Measurements from ENCODE around the gene KCNH4. TPM values are rescaled to one million over a fixed set of nuclear protein-coding genes. Genes with fewer than 3 reads are reported as not detected.
"Not testable (repeated sequence)": the region's sequence is repeated elsewhere in the genome, so short reads cannot be mapped to it uniquely, and the experiment has no call there.

KCNH4 gene
- total RNA-seq, 1 experiment from 2014 or later = 0.05 TPM

DNA sequence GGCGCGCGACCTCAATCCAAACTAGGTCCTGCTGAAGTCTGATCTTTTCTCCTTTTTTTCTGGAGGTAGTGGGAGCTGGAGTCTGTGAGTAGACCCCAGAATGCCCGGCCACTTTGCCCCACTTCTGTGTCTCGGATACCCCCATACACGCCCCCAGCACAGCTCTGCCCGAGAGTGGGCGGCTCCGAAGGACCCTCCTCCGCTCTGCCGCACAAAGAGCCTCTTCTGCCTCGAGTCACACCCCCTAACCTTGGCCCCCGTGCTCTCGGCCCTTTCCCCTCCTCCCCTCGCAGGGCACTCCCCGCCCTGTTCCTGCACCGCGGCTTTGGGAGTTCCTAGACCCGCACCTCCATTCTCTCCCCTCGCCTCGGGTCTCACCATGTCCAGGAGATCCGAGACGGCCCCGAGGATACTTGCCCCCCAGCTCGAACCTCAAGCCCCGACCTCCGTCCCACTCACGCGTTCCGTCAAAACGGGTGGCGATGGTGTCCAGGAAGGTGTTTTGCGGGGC is 476 bp downstream of the KCNH4 start:
- no peak for DNase-seq (ENCODE audit: extremely low read depth, low read depth)

DNA sequence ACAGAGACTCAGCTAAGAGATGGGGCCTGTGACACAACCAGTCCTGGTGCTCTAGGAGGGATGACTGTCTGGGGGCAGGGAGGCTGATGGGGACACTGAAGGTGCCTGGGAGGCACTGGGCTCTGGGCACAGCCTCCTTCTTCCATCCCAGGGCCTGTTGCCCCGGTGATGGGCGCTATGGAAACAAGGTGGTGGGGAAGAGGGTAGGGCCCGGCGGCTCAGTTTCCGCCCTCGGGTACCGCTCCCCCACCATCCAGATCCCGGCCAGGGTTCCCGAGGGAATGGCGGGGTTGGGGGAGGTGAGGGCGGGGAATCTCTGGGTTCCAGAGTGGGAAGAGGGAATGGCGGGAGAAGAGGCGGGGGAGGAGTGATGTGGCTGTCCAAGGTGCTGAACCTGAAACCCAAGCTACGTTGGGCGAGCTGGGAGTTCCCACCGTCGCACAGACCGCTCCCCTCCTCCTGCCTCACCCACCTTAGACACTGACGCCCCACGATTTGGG is 981 bp downstream of the KCNH4 start:
- peak; percentile 43 for DNase-seq (ENCODE audit: extremely low read depth, low read depth)

DNA sequence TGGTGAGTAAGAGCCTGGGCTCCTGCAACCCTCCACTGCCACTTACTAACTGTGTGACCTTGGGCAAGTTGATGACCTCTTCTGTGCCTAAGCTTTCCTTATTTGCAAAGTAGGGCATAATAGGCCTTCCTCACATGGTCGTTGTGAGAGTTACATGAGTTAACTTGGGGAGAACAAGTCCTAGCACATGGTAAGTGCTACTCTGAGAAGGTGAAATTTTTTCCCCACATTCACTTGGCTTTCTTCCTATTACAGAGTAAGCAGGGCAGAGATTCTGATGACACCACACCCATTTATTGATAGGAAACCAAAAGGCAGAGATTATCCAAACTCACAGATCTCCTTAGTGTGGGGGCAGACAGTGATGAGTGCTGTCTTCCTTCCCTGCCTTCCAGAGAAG is 1.6 kb downstream of the KCNH4 start:
- DNase-seq (ENCODE audit: extremely low read depth, low read depth) = no peak

DNA sequence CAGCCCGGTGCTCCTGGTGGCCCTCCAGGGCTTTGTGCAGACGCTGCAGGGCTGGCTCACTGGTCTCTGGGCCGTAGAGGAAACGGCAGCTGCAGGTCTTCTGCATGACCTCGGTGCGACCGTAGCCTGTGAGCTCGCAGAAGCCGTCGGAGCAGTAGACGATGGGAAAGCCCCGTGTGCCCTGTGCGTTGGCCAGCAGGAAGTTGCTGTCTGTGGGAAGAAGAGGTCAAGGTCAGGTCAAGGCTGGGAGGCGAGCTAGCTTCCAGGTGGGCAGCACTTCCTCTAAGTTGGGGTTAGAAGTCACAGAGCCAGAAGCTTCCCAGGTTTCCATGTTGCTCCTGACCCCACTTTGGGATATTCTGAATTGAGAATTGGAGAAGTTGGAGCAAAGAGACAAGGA is 2.1 kb downstream of the KCNH4 start:
- DNase-seq (ENCODE audit: extremely low read depth, low read depth) = no peak

DNA sequence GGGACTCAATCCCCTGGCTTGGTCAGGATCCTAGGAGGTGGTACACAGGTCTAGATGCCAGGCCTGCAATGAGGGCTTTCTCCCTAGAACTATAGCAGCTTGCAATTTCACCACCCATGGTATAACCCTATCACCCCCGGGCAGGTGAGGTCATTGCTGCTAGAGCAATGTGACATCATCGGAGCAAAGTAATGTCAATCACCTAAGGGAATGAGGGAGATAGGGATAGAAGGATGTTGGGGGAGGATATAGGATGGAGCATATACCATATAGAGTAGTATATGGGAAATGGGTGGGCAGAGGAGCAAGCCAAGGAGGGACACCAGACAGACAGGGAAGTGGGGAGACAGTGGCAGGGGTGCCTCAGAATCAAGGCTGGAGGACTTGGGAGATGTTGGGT is 3.3 kb downstream of the KCNH4 start:
- DNase-seq (ENCODE audit: extremely low read depth, low read depth) = no peak

DNA sequence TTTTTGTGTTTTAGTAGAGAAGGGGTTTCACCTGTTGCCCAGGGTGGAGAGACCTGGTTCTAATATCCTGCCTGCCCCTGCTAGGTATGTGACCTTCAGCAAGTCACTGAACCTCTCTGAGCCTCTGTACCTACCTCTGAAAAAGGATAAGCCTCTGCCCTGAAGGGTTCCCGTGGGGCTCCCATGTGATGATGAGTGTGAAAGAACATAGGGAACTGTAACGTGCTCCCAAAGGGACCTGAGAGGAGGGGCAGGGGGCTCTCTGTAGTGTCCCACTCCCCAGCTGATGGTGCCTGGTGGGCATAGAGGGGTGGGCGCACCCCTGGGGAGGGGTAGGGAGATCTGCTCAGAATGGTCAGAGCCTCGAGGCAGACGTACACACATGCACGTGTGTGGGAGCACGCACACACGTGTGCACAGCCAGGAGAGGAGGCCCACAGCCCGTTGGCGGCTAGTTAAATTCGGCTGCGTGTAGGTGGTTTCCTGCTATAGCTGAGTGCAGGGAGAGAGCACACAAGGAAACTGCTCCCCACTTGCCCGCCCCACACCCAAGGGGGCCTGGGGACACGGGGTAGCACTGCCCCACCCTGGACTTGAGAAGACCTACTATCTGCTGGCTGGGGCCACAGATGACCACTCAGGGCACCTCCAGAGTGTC is 6.7 kb downstream of the KCNH4 start:
- no peak for DNase-seq (ENCODE audit: extremely low read depth, low read depth)

DNA sequence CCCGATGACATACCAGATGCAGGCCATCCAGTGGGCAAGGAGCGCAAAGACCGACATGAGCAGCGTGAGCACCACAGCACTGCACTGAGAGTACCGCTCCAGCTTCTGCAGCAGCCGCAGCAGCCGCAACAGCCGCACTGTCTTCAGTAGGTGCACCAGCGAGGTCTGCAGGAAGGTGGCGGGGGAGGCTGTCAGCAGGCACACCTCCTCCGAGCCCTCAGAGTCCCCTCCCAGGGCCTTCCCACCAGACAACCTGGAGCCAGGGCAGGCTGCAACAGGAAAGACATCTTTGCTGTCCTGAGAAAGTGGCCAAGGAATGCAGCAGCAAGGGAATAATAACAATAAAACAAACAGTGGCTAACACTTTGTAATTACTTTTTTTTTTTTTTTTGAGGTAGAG is 9.1 kb downstream of the KCNH4 start:
- no peak for DNase-seq (ENCODE audit: extremely low read depth, low read depth)

DNA sequence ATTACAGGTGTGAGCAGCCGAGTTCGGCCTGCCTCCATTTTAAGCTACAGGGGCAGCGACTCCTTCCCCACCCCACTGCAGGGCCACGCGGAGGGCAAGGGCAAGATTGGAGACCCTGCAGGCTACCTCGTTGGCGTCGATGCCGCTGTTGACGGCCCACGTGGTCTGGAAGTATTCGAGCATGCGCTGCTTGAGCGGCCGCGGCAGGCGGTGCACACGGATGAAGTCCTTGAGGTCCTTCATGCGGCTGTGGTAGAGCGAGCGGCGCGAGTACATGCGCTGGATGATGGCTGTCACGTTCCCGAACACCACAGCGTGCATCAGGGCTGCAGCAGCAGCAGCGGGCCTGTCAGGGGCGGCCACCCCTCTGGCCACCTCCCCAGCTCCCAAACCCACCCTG is 11.6 kb downstream of the KCNH4 start:
- DNase-seq (ENCODE audit: extremely low read depth, low read depth) = no peak

DNA sequence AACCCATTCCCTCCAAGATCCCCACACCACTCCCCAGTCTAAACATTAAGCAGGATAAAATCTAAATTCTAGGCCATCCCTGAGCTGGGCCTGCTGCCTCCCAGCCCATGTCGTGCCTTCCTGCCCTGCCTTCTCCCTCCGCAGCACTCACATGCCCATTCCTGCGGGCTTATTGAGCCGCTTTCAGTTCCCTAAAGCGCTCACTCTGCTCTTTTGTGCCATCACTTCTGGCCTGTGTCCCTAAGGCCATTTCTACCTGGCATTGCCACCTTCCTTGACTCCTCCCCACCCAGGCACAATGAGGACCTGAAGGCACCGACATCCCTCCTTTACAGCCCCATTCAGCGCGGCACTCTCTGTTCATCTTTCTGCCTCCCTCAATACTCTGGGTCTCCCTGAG is 13.1 kb downstream of the KCNH4 start:
- no peak for DNase-seq (ENCODE audit: extremely low read depth, low read depth)

DNA sequence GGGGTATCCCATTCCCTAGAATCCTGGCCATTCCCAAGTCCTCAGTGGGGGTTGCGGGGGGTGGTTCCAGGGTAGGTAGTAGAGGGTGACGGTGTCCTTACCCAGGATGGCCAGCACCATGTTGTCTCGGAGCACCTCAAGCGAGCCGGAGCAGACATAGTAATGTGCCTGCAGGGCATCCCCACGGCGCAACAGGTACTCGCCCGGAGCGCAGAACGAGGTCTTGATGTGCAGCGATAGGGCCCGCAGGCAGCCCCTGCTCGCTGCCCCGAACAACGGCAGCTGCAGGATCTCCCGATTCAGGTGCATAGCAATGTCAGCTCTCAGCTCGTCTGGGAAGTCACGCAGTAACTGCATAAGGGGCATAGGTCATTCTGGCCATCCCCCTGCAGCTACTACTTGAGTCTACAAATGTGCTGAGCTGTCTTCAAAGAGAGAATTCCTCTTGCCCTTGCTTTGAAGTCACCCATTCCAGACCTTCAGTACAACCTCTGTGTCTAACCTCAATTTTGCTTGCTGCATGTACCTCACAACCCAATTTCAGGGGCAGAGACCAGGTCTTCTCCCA is 14.7 kb downstream of the KCNH4 start:
- DNase-seq (ENCODE audit: extremely low read depth, low read depth) = no peak

DNA sequence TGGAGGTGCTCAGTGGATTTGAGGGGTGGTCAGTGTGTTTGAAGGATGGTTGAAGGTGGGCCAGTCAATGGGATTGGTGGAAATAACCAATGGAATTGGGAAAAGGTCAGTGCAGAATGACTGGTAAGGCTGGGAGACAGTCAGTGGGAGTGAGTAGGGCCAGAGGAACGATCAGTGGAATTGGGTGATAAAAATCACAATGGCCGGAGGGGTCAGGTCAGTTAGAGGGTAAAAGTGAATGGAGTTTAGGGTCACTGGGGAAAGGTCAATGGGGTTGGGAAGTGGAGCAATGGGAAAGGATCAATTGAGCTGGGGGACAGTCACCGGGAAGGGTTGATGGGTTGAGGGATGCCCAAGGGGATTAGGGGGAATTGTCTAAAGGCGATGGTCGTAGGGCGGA is 15.2 kb downstream of the KCNH4 start:
- DNase-seq (ENCODE audit: extremely low read depth, low read depth) = no peak

DNA sequence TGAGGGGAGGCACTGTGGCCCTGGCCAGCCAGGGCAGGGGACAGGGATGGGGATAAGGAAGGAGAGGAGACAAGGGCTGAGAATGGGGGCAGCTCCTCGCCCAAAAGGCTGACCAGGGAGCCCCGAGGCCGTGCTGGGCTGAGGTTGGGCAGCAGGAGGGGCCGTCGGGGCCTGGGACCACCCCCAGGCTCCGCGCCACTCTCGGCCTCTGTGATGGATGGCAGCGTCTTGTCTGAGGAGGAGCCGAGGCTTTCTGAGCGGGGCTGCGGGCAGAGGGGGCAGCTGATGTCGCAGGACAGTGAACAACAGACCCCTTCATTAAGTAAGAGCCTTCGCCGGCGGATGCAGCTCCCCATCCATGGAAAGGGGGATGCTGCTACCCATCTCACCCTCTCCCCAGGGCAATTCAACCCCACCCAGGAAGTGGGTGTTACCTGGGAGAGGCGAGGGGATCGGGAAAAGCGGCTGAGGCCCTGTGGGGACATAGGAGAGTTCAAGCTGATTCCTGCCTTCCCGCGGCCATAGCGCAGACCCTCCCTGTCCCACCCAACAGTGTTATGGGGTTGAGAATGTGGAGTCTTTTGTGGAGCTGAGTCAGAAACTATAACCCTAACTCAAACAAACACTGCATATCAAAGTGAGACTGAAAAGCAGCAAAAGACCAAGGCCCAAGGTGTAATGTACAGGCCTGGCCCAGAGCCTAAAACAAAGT is 17.1 kb downstream of the KCNH4 start:
- DNase-seq (ENCODE audit: extremely low read depth, low read depth) = no peak

DNA sequence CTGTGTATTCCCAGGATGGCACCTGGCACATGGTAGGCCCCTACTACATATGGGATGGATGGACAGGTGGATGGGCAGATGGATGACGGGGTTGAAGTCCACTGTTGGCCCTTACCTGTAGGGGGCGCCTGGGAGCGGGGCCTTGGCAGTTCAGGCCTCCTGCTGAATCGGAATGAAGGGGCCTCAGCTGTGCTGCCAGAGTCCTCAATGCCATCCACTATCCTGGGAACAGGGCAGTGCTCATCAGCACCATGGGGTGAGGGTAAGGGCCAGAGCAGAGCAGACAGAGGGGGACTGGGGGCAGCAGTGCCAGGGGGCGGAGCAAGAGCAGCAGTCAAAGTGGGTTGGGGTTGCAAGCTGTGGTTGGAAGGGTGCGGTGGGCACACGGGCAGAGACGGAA is 17.8 kb downstream of the KCNH4 start:
- no peak for DNase-seq (ENCODE audit: extremely low read depth, low read depth)

DNA sequence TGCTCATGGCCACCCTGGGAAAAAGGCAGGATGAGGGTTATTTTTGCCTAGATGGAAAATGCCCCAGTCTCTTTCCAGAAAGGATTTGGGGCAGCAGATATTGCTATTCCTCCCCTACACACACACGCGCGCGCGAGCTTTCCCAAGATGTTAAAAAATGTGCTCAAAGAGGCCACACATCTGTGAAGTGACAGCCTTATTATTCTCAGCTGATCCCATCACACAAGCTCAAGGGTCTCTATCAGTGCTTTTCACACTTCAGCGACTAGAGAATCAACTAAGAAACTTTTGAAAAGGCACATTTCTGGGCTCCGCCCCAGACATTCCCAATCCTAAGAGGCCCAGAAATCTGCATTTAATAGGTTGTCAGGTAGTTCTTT is 20.4 kb downstream of the KCNH4 start:
- no peak for DNase-seq (ENCODE audit: extremely low read depth, low read depth)

DNA sequence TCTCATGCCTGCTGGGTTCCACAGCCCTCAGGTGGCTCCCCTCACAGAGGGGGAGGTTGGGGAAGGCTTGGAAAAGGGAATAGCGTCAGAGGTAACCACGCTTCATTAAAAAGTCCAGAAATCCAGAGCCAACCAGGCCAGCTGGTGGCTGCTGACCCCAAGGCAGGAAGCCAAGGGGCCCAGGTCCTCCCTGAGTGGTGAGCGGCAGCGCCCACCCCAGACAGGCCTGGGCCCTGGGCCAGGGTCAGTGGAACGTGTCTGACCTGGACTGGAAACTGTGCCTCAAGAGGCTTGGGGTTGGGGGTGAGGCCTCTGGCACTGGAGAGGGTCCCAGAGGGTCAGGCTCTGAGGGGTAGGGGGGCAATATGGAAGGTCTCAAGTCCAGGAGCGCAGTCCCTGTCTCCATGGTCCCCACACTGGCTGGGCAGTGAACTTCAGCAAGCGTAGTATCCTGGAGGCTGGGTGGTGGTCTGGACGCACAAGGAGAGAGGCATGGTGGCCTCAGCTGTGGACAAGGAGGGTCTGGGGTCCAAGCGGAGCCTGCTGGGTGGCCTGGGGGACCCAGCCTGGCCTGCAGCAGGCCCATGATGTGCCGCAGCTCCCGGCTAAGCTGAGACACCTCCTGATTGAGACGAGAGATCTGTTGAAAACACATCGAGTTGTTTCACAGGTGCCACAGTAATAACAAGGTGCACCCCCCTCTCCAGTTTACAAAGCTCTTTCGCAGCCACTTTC is 21.0 kb downstream of the KCNH4 start:
- DNase-seq (ENCODE audit: extremely low read depth, low read depth) = no peak

DNA sequence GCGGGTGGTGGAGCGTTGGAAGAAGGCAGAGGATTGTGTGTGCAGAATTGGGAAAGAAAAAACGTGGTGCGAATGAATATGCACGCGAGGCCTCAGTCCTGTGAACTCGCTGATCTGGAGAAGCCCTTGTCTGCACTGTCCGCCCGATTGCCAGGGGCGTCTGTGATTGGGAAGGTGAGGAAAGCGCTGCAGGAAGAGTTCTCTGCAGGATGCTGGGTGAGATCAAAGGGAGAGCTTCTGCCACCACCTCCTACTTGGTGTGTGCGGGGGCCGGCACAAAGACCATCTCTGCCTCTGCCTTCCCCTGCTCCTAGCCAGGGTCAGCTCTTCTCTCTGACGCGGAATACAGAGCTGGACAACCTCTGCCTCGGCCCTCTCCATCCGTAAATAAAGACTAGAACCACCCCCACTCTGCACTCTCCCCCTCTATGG is 25.3 kb downstream of the KCNH4 start:
- DNase-seq (ENCODE audit: extremely low read depth, low read depth) = no peak

DNA sequence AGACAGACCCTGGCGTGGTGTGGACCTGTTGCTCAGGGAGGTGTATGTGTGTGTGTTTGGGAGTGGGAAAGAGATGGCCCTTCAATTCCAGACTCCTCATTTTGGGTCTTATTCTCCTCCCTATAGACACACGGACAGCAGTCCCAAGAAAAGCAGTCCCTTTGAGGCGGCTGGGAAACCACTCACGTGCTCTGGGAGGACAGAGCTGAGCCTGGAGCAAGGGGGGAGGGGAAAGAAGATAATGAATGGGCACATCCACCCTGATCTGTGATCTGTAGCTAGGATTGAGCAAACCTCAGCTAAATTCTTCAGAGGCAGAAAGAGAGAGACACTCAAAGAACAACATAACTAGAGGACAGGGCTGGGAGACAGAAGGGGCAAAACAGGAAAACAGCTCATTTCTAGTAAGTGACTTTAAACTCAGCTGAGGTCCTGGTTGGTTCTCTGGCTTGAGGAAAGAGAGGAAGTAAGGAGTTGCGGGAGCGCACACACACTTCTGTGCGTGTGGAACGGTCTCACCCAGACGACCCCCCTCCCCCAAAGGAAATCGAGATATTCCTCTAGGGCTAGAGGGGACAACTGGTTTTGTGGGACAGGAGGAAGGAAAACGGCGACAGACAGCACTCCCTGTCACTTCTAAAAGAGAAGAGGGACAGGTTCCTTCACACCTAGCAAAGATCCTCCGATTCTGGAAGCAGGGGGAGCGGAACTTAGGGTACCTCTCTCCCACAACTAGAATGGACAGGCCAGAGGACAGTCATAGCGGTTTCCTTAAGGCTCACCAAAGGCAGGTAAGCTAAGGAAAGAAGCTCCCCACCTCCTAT is 26.8 kb downstream of the KCNH4 start:
- no peak for DNase-seq (ENCODE audit: extremely low read depth, low read depth)

DNA sequence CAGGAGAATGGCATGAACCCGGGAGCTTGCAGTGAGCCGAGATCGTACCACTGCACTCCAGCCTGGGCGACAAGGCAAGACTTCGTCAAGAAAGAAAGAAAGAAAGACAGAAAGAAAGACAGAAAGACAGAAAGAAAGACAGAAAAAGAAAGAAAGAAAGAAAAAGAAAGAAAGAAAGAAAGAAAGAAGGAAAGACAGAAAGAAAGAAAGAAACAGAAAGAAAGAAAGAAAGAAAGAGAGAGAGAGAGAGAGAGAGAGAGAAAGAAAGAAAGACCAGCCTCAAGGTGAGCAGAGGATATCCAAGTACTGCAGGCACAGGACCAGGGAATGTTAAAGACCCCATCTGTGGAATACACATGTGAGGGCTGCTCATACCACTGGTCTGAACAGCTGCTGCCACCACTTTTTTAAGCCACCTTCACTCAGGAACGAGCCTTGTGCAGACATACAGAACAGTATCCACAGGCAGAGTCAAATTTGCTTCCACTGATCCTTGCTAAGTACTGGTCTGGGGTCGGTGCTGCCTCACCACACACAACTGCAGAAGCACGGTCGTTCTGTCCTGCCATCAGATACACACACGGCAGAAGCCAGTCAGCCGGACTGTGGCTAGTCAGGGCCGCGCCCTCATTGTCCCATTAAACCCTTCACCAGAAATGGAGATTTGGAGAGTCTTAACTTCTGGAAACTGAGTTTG is 33.9 kb downstream of the KCNH4 start:
- DNase-seq (ENCODE audit: extremely low read depth, low read depth) = no peak

DNA sequence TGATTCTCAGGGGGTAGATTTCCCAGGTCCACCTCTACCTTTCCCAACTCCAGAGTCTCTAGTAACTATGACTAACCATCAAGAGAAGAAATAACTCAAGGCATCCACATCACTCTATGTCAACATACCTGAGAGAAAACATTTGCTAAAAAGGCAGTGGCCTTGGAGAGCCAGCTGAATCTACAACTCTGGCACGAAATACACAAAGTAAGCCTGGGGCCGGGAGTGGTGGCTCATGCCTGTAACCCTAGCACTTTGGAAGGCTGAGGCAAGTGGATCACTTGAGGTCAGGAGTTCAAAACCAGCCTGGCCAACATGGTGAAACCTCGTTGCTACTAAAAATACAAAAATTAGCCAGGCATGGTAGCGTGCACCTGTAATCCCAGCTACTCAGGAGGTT is 37.8 kb downstream of the KCNH4 start:
- not testable (repeated sequence) for DNase-seq (ENCODE audit: extremely low read depth, low read depth)

All from NCI-H460 (cell line).